GM21825 (cell line): Measurements from ENCODE around the gene DDRGK1.

Experiments
- ATAC-seq: cut with Tn5 transposase; IDR thresholded peaks from one replicate; pipeline ENCODE4 v1.9.1; 2021; ENCODE audit warnings: mild to moderate bottlenecking, moderate library complexity; ENCODE audit not compliant: unreplicated experiment

DDRGK1 gene

DNA sequence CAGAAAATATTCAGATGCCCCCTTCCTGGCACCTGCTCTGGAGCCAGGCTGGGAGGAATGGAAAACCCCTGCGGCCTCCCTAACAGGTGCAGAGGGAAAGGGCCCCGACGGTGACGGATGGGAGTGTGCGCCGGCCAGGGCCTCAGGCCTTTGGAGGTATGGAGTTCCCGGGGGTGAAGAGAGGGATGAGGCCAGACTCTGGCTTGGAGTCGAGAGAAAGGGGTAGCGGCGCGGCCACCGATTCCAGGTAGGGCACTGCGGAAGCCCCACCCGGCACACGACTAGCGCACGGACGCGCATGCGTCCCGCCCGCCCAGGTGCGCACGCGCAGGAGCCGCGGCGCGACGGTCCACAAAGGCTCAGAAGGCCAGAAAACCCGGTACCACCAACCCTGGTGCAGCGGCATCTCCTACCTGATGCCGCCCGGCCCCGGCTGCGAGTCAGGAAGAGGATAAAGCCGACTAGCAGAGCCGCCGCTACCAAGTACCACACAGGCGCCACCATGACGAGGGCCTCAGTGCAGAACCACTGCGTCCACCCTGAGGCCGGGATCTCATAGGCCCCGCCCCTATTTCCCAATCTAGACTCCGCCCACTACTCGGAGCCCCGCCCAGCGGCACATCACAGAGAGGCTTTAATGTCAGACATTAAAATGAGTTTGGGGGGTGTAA is at the start of gene DDRGK1:
TSS of gene DDRGK1 (minus strand) at position 559 of the 671 bp plus-strand sequence. CDS start at position 504, 55 bp downstream.
- peak; percentile 80 for ATAC-seq

GRCh38 chr20:3251806-3252205 is 47.3 kb upstream of the DDRGK1 start:
- no peak for ATAC-seq

GRCh38 chr20:3250091-3250504 is 45.6 kb upstream of the DDRGK1 start:
- no peak for ATAC-seq

DNA sequence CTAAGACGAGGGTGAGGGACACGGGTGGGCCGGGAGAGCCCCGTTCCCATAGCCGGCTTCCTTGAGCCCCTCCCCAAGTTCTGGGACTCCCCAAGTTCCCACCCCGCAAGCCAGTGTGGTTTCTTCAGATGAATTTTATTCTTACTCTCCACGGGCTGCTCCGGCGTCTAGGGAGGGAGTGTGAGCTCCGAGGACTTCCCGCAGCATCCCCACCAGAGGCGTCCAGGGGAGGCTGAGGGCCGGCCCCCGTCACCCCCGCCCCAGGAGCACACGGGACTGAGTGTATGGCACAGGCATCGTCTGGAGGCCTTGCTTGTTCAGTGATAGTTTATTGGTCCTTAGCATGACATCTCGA is 44.5 kb upstream of the DDRGK1 start:
- ATAC-seq = no peak

GRCh38 chr20:3248167-3248992 is 43.9 kb upstream of the DDRGK1 start:
- ATAC-seq = no peak

DNA sequence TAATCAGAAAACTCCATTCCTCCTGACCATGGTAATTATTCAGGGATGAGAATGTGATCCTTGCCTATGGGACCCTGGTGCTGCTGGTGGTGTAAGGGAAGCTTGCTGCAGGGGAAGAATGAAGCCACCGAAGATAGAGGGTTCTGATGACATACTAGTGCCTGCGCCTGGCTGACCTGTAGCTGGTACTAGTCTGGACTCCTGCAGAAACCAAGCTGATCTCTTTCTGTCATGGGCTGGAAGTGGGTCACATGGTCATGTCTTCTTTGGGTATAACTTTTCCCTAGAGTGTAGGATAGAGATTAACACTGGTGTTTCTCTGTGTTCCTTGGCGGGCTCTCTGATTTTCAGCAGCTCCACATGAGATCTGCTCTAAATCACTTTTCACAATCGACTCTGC is 43.2 kb upstream of the DDRGK1 start:
- no peak for ATAC-seq

DNA sequence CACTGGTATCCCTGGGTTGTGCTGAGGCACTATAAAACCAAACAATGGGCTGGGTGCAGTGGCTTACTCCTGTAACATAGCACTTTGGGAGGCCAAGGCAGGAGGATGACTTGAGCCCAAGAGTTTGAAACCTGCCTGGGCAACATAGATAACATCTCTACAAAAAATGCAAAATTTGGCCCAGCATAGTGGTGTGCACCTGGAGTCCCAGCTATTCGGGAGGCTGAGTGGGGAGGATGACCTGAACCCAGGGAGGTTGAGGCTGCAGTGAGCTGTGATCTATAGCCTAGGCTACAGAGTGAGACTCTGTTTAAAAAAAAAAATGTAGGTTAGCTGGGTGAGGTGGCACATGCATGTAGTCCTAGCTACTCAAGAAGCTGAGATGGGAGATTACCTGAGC is 42.2 kb upstream of the DDRGK1 start:
- no peak for ATAC-seq

GRCh38 chr20:3245711-3246110 is 41.2 kb upstream of the DDRGK1 start:
- ATAC-seq = no peak

GRCh38 chr20:3245156-3245555 is 40.7 kb upstream of the DDRGK1 start:
- no peak for ATAC-seq

GRCh38 chr20:3244613-3245012 is 40.1 kb upstream of the DDRGK1 start:
- ATAC-seq = no peak

GRCh38 chr20:3243718-3244358 is 39.4 kb upstream of the DDRGK1 start:
- no peak for ATAC-seq

DNA sequence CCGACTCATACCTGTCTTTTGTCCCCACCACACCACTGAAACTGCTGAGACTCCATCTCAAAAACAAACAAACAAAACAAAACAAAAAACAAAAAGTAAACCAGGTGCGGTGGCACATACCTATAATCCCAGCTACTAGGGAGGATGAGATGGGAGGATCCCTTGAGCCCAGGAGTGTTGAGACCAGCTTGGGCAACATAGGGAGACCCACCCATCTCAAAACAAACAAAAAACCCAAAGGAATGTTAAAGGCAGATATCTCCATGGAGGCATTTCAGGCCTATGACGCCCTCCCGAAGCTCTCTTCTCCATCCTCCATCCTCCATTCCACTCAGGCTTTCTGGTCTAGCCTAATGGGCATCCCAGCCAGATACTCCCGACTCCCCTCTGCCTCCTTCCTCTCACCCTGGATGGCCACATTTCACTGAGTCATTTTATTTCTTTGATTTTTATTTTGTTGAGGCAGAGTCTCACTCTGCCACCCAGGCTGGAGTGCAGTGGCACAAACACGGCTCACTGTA is 37.8 kb upstream of the DDRGK1 start:
- ATAC-seq = no peak

DNA sequence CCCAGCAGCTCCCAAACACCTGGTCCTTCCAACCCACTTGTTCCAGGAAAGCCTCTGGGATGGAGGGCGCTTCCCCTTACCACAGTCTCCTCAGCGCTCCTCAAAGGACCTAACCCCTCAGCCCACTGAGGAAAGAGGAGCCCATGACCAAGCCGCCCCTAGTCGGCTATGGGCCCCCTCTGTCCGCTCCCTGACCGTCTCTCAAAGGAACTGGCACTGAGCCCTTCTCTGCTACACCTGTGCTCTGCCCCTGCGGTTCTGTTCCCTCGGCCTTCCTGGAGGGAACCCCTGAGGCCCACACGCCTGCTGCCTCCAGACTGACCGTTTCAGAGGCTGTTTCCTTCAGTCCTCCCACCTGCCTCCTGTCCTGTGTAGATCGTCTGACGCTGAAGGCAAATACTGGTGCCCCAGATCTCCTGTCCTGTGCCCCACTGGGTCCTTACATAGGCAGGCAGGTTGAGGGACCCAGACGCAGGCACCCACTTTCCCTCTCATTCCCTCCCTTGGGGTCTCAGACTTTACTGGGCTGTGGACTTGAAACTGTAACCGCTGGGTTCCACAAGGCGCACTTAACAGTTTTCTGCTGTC is 36.4 kb upstream of the DDRGK1 start:
- no peak for ATAC-seq

- no peak for ATAC-seq
These were observed 35.6 kb upstream of the DDRGK1 start for GRCh38 chr20:3239867-3240775.

- peak; percentile 59 for ATAC-seq
These were observed 34.8 kb upstream of the DDRGK1 start, which contains the start of gene SLC4A11 for GRCh38 chr20:3239026-3239866. Gene SLC4A11 (minus strand): TSS chr20:3239190. CDS start chr20:3239137, 53 bp downstream.

GRCh38 chr20:3238616-3239025 is 34.1 kb upstream of the DDRGK1 start:
- ATAC-seq = no peak

- ATAC-seq = no peak
These were observed 33.6 kb upstream of the DDRGK1 start for GRCh38 chr20:3237958-3238615.
